Prostate gland (tissue), 2 donors: ENCODE measurements around the gene ZNRF2. TPM values are rescaled to one million over a fixed set of nuclear protein-coding genes. Genes with fewer than 3 reads are reported as not detected.
A peak's percentile ranks its signal among the peaks of the same experiment; 100 is the strongest.

Source experiments
- DNase-seq: peaks from one replicate; pipeline ENCODE4 v3.0.0-alpha.2; 2019; ENCODE audit warnings: low spot score
- H3K27ac ChIP-seq, 2 donors: fragments of 200-600 bp; sonication (generic); 2 replicates each; pipeline ENCODE4 v1.5.1; 2017 to 2019
- H3K27me3 ChIP-seq: fragments of 200-600 bp; sonication (generic); replicated peaks from 2 replicates; pipeline ENCODE4 v1.5.1; 2019; ENCODE audit not compliant: insufficient read depth
- H3K36me3 ChIP-seq, 2 donors: fragments of 200-600 bp; sonication (generic); 1 replicate in 1 of 2; 2 replicates in 1 of 2; pipeline versions ENCODE4 v1.5.1 to v1.8.1; 2017 to 2019
- H3K4me1 ChIP-seq: fragments of 200-600 bp; sonication (generic); replicated peaks from 2 replicates; pipeline ENCODE4 v1.5.1; 2019
- H3K4me3 ChIP-seq, 2 donors: fragments of 200-600 bp; sonication (generic); 2 replicates each; pipeline ENCODE4 v1.5.1; 2017 to 2019
- H3K9me3 ChIP-seq: fragments of 200-600 bp; sonication (generic); 2 replicates; pipeline ENCODE4 v1.5.1; 2017
- CTCF ChIP-seq, 4 experiments: fragments of 200-600 bp in 2 of 4; fragments of 450-650 bp in 2 of 4; sonication (generic) in 2 of 4; IDR thresholded peaks; 1 replicate in 3 of 4; 2 replicates in 1 of 4; pipeline ENCODE4 v1.5.1; 2016 to 2019; ENCODE audit warnings: antibody characterized with exemption in 4 of 4, mild to moderate bottlenecking in 2 of 4, moderate library complexity in 2 of 4
- POLR2A ChIP-seq: fragments of 450-650 bp; IDR thresholded peaks from one replicate; pipeline ENCODE4 v1.6.1; 2016; ENCODE audit warnings: antibody characterized with exemption, mild to moderate bottlenecking
- POLR2AphosphoS5 ChIP-seq: sonication (generic); formaldehyde crosslinking; IDR thresholded peaks from one replicate; pipeline ENCODE4 v1.6.1; 2017; ENCODE audit warnings: antibody characterized with exemption
- WGBS: methylation state at CpG from one replicate; pipeline ENCODE4 v1.1.5; 2018; 5-methylcytosine and 5-hydroxymethylcytosine counted together
- intact Hi-C: fragments of 100-400 bp; cut with DNase I; formaldehyde crosslinking; loops from one replicate; pipeline ENCODE4 v1.14.2; 2022
- total RNA-seq, 2 donors: library from RNA; depleted of rRNA; stranded (reverse); fragments of >200 nt; gene quantifications; one replicate each; pipeline ENCODE4 v1.1.0, GENCODE V29; 2016

The ZNRF2 gene
- total RNA-seq, 2 donors from 2014 or later = 23.0 to 35.2 TPM

- Histone ChIP-seq H3K36me3 (no peaks in the 10 kb centered on the region), H3K4me1 (no peaks in the 10 kb centered on the region), H3K4me3 (no peak overlapping the region), H3K27ac (peak overlapping the region in 1 of 2 donors; percentile 53), H3K9me3 (no peaks in the 10 kb centered on the region), H3K27me3 (no peaks in the 10 kb centered on the region)
- peak; percentile 81 for DNase-seq
- TF ChIP-seq POLR2A (no peak), CTCF (IDR thresholded peaks at IDR 0.05) (no peak), POLR2AphosphoS5 (peak; percentile 78)
- intact Hi-C loops = no loop called here
- WGBS = 62% methylated on average over 13 of the region's 13 CpGs
These were observed 122.4 kb downstream of the ZNRF2 start for GRCh38 chr7:30406664-30407425.

GRCh38 chr7:30411173-30411572, 126.8 kb downstream of the ZNRF2 start:
- WGBS = 88% methylated on average over 2 of the region's 2 CpGs
- H3K9me3 ChIP-seq = no peaks in the 10 kb centered on the region
- no peaks in the 10 kb centered on the region for H3K36me3 ChIP-seq
- H3K27ac ChIP-seq = no peak overlapping the region
- no peaks in the 10 kb centered on the region for H3K4me1 ChIP-seq
- H3K4me3 ChIP-seq = no peak overlapping the region
- H3K27me3 ChIP-seq = no peaks in the 10 kb centered on the region
- intact Hi-C loops = no loop called here
- DNase-seq = no peak
- TF ChIP-seq POLR2AphosphoS5 = no peak
- TF ChIP-seq POLR2A = no peak
- TF ChIP-seq CTCF (IDR thresholded peaks at IDR 0.05) = no peak

- H3K27me3 ChIP-seq = no peaks in the 10 kb centered on the region
- no peaks in the 10 kb centered on the region for H3K4me1 ChIP-seq
- H3K27ac ChIP-seq = no peak overlapping the region
- no peaks in the 10 kb centered on the region for H3K9me3 ChIP-seq
- 76% methylated on average over 3 of the region's 3 CpGs for WGBS
- no peak for DNase-seq
- no peak for TF ChIP-seq POLR2AphosphoS5
- TF ChIP-seq CTCF (IDR thresholded peaks at IDR 0.05) = no peak
- no peak for TF ChIP-seq POLR2A
- H3K4me3 ChIP-seq = no peak overlapping the region
- no peaks in the 10 kb centered on the region for H3K36me3 ChIP-seq
- intact Hi-C loops = loop anchor here (1.0 to 2.0 kb wide), 2 partner anchors 140 to 249 kb away; no protein-coding TSS in a partner anchor
These were observed 127.5 kb downstream of the ZNRF2 start for GRCh38 chr7:30411897-30412296.

GRCh38 chr7:30412782-30413504, 128.5 kb downstream of the ZNRF2 start:
- Histone ChIP-seq H3K27me3 (no peaks in the 10 kb centered on the region), H3K4me3 (no peak overlapping the region), H3K9me3 (no peaks in the 10 kb centered on the region), H3K27ac (no peak overlapping the region), H3K36me3 (no peaks in the 10 kb centered on the region), H3K4me1 (no peaks in the 10 kb centered on the region)
- no peak for TF ChIP-seq POLR2A
- peak; percentile 27 to 77 (median 64) for TF ChIP-seq CTCF (IDR thresholded peaks at IDR 0.05)
- peak; percentile 83 for TF ChIP-seq POLR2AphosphoS5
- 45% methylated on average over 5 of the region's 5 CpGs for WGBS
- peak; percentile 55 for DNase-seq
- intact Hi-C loops = loop anchor here (1.0 to 2.0 kb wide), 2 partner anchors 141 to 250 kb away; no protein-coding TSS in a partner anchor
